COLO668 (cell line): Measurements from ENCODE around the gene PTPN13.

Source experiments
- DNase-seq: peaks from one replicate; lab custom pipeline; 2025; ENCODE audit not compliant: unreplicated experiment; lab: John Stamatoyannopoulos, UW

PTPN13 gene

GRCh38 chr4:86593688-86594558 lies at the start of gene PTPN13:
TSS of gene PTPN13 (plus strand) at chr4:86594315. CDS start at chr4:86635257, 40,942 bp downstream.
- DNase-seq: peak; percentile 87

- no peak for DNase-seq
These were observed 47.0 kb upstream of the PTPN13 start for GRCh38 chr4:86547140-86547539.

- DNase-seq: no peak
These were observed 44.8 kb upstream of the PTPN13 start for GRCh38 chr4:86549163-86549788.

- no peak for DNase-seq
These were observed 42.7 kb upstream of the PTPN13 start for GRCh38 chr4:86551387-86551786.

GRCh38 chr4:86554646-86555045 lies 39.5 kb upstream of the PTPN13 start:
- DNase-seq: no peak

- no peak for DNase-seq
These were observed 37.2 kb upstream of the PTPN13 start for GRCh38 chr4:86556791-86557415.

- no peak for DNase-seq
These were observed 36.6 kb upstream of the PTPN13 start for GRCh38 chr4:86557526-86557925.

GRCh38 chr4:86558258-86558657 lies 35.9 kb upstream of the PTPN13 start:
- DNase-seq: no peak

GRCh38 chr4:86558797-86559196 lies 35.3 kb upstream of the PTPN13 start:
- DNase-seq: no peak

- no peak for DNase-seq
These were observed 33.7 kb upstream of the PTPN13 start for GRCh38 chr4:86560447-86560846.

- DNase-seq: no peak
These were observed 32.9 kb upstream of the PTPN13 start for GRCh38 chr4:86561256-86561655.

GRCh38 chr4:86563416-86563815 lies 30.7 kb upstream of the PTPN13 start:
- DNase-seq: no peak

- no peak for DNase-seq
These were observed 29.3 kb upstream of the PTPN13 start for GRCh38 chr4:86564795-86565194.

GRCh38 chr4:86565651-86566050 lies 28.5 kb upstream of the PTPN13 start:
- no peak for DNase-seq

- DNase-seq: no peak
These were observed 24.8 kb upstream of the PTPN13 start for GRCh38 chr4:86569103-86569870.

GRCh38 chr4:86579941-86580340 lies 14.2 kb upstream of the PTPN13 start:
- DNase-seq: no peak

- DNase-seq: no peak
These were observed 11.7 kb upstream of the PTPN13 start for GRCh38 chr4:86582410-86582809.

GRCh38 chr4:86586160-86586572 lies 7.9 kb upstream of the PTPN13 start:
- DNase-seq: no peak

GRCh38 chr4:86586626-86587380 lies 7.3 kb upstream of the PTPN13 start:
- DNase-seq: no peak

- no peak for DNase-seq
These were observed 6.6 kb upstream of the PTPN13 start for GRCh38 chr4:86587381-86588140.
